Immature natural killer cell (primary cell): ENCODE results near the gene CTBS. TPM values are rescaled to one million over a fixed set of nuclear protein-coding genes. Genes with fewer than 3 reads are reported as not detected.
"Not testable (repeated sequence)": the region's sequence is repeated elsewhere in the genome, so short reads cannot be mapped to it uniquely, and the experiment has no call there.

ENCODE experiments used
- DNase-seq, 3 donors: peaks; one replicate each; pipeline ENCODE4 v3.0.0; 2022; ENCODE audit warnings: mixed read lengths in 1 of 3
- H3K27ac Mint-ChIP-seq, 6 donors: one replicate each; pipeline ENCODE4 v1.8.0; 2020; ENCODE audit warnings: mixed read lengths in 6 of 6, mild to moderate bottlenecking in 5 of 6, inconsistent platforms in 4 of 6, moderate library complexity in 3 of 6
- H3K27me3 Mint-ChIP-seq, 3 donors: one replicate each; pipeline ENCODE4 v1.8.0; 2020 to 2021; ENCODE audit warnings: low read depth in 3 of 3, mild to moderate bottlenecking in 3 of 3, mixed read lengths in 3 of 3, moderate library complexity in 3 of 3, inconsistent platforms in 1 of 3
- H3K36me3 Mint-ChIP-seq, 3 donors: one replicate each; pipeline ENCODE4 v1.8.0; 2020; ENCODE audit warnings: mixed read lengths in 3 of 3, inconsistent platforms in 2 of 3, mild to moderate bottlenecking in 2 of 3
- H3K4me1 Mint-ChIP-seq, 2 donors: one replicate each; pipeline ENCODE4 v1.8.0; 2020; ENCODE audit warnings: inconsistent platforms in 2 of 2, mild to moderate bottlenecking in 2 of 2, mixed read lengths in 2 of 2, moderate library complexity in 1 of 2
- H3K4me3 Mint-ChIP-seq, 5 donors: one replicate each; pipeline ENCODE4 v1.8.0; 2020; ENCODE audit warnings: mild to moderate bottlenecking in 5 of 5, mixed read lengths in 5 of 5, inconsistent platforms in 3 of 5, moderate library complexity in 3 of 5
- H3K9me3 Mint-ChIP-seq, 6 donors: one replicate each; pipeline ENCODE4 v1.8.0; 2020; ENCODE audit warnings: mild to moderate bottlenecking in 6 of 6, mixed read lengths in 6 of 6, inconsistent platforms in 4 of 6, moderate library complexity in 3 of 6
- polyA plus RNA-seq, 3 donors: library from polyadenylated mRNA; unstranded; fragments of 300-500 nt; fragmentation: Illumina TruSeq; gene quantifications; one replicate each; pipeline ENCODE4 v1.2.3, GENCODE V29; 2021

The CTBS gene
- polyA plus RNA-seq, 3 donors from 2014 or later, result 18.7 to 25.5 (median 20.2) TPM

DNA sequence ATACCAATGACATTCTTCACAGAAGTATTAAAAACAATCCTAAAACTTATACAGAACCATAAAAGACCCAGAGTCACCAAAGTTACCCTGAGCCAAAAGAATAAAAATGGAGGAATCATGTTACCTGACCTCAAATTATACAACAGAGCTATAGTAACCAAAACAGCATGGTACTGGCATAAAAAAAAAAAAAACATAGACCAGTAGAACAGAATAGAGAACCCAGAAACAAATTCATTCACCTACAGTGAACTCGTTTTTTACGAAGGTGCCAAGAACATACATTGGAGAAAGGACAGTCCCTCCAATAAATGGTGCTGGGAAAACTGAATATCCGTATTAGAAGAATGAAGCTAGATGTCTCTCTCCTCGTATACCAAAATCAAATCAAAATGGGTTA lies 65.2 kb downstream of the CTBS start:
- Mint-ChIP-seq H3K27ac (no peak overlapping the region), H3K27me3 (peaks cover 4 to 17% (median 15%) of the 10 kb centered on the region in 3 donors), H3K36me3 (peaks cover 0 to 3% (median 0%) of the 10 kb centered on the region in 3 donors), H3K9me3 (peaks cover 0 to 5% (median 0%) of the 10 kb centered on the region in 6 donors), H3K4me3 (no peak overlapping the region), H3K4me1 (peaks cover 23 to 37% of the 10 kb centered on the region in 2 donors)
- DNase-seq, result no peak

DNA sequence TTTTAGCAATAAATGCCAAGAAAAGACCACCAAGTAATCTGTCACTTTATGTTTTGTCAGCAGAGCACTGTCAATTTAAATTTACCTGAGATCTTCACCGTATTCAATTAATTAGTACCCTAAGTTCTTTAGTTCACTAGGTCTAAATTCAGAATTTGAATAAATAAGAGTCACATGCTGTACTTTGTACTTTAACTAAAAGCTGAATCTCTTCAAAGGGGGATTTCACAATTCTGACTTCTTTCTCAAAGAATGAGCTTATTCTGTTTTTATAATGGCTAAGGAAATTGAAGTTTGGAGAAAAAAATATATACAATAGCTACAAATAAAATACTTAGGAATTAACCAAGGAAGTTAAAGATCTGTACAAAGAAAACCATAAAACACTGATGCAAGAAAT lies 65.7 kb downstream of the CTBS start:
- peak overlapping the region in 1 of 6 donors; percentile 28 for H3K27ac Mint-ChIP-seq
- peak overlapping the region; percentile 8 to 55 (median 15) for H3K4me3 Mint-ChIP-seq
- peaks cover 0 to 5% (median 0%) of the 10 kb centered on the region in 6 donors for H3K9me3 Mint-ChIP-seq

DNA sequence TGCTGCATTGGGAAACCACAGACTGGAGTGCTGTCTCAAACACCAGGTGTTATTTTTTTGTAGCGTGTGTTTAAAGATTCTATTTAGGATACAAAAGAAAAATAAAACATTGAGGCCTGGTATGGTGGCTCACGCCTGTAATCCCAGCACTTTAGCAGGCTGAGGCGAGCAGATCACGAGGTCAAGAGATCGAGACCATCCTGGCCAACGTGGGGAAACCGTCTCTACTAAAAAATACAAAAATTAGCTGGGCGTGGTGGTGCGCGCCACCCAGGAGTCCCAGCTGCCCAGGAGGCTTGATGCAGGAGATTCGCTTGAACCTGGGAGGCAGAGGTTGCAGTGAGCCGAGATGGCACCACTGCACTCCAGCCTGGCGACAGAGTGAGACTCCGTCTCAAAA lies 66.4 kb downstream of the CTBS start:
- not testable (repeated sequence) for H3K36me3 Mint-ChIP-seq, DNase-seq, H3K9me3 Mint-ChIP-seq
- H3K4me1 Mint-ChIP-seq, result peaks cover 34 to 48% of the 10 kb centered on the region in 2 donors
- peak overlapping the region in 1 of 5 donors; percentile 17 for H3K4me3 Mint-ChIP-seq
- H3K27ac Mint-ChIP-seq, result peak overlapping the region in 1 of 6 donors; percentile 35
- H3K27me3 Mint-ChIP-seq, result peaks cover 3 to 17% (median 15%) of the 10 kb centered on the region in 3 donors

More for the DNA sequence above, 65.7 kb downstream of the CTBS start:
- H3K4me1 Mint-ChIP-seq, result peaks cover 28 to 42% of the 10 kb centered on the region in 2 donors
- H3K36me3 Mint-ChIP-seq, result peaks cover 0 to 3% (median 0%) of the 10 kb centered on the region in 3 donors
- H3K27me3 Mint-ChIP-seq, result peaks cover 3 to 17% (median 15%) of the 10 kb centered on the region in 3 donors
- no peak for DNase-seq

DNA sequence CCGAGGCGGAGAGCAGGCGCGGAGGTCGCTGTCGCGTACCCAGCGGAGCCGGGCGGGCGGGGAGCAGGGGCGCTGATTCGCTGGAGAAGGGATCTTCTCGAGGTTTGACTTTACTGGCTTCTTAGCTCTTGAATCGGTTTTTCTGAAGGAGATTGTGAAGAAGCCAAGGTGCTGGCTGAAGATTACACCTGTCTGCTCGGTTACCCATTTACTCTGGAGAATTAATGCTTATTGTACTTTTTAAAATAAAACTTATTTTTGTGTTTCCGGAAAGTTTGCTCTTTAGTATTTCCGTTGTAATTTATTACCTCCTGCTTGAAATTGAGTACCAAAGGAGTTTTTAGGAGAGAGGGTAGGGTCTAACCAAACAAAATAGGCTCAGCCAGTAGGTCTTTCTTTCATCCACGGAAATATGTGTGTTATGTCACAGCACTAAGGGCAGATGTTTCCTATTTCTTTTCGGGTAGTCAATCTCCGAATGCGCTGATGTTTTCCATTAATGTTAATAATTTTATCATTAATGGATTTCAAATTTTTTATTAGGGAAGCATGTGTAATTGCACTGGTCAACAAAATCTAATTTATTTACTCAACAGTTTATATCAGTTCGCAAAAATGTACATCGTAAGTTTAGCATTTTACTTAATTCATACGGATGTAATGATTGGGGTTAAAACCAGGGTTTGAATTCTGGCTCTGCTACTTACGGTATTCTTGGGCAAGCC lies 67.3 kb downstream of the CTBS start:
- DNase-seq, result no peak

DNA sequence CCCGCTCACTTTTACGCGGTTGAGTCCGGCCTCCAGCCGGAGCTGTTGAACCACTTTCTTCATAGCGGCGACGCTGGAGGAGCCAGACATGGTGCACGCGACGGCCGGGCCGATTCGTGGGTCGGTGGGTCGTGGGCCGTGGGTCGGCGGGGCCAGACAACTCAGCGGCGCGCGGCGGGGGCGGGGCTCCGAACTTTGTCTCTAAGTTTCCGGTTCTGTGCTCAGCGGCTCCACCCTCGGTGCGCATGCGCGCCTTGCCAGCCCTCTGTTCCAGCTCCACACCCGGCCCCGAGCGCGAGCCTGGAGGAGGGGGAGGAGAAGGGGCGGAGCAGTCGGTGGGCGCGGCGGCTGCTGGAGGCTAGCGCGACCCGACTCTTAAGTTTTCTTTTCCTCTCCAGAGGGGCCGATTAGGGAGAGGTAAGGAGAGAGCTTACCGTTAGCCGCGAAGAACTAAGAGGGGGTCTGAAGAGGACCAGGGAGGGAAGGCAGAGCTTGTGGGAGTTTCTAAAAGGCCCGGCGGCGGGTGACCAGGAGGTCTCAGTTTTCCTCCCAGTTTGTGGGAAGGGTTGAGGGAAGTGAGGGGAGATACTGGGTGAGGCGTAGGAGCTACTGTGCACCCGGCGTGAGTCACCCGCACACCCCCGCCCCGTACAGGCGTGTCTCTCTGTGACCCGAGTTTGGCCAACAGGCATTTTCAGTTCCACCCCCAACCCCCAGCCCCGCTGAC lies 68.1 kb downstream of the CTBS start, which contains the start of the genes GNG5 and SPATA1:
GNG5 (minus strand) TSS at position 580 of the 727 bp plus-strand sequence; CDS start at position 90, 490 bp downstream.
SPATA1 (plus strand) TSS at position 385 of the 727 bp plus-strand sequence. CDS start 9,974 bp downstream, outside the sequence.
- Mint-ChIP-seq H3K4me3 (peak within 1 kb of the TSS; percentile 95 to 100 (median 99)), H3K4me1 (peaks cover 44 to 57% of the 10 kb centered on the region in 2 donors)

More for the DNA sequence above, 67.3 kb downstream of the CTBS start:
- Mint-ChIP-seq H3K4me3 (peak overlapping the region; percentile 95 to 100 (median 99)), H3K36me3 (peaks cover 0 to 3% (median 0%) of the 10 kb centered on the region in 3 donors), H3K4me1 (peaks cover 37 to 50% of the 10 kb centered on the region in 2 donors), H3K27ac (peak overlapping the region; percentile 90 to 97 (median 95)), H3K9me3 (peaks cover 0 to 5% (median 0%) of the 10 kb centered on the region in 6 donors), H3K27me3 (peaks cover 3 to 17% (median 15%) of the 10 kb centered on the region in 3 donors)

DNA sequence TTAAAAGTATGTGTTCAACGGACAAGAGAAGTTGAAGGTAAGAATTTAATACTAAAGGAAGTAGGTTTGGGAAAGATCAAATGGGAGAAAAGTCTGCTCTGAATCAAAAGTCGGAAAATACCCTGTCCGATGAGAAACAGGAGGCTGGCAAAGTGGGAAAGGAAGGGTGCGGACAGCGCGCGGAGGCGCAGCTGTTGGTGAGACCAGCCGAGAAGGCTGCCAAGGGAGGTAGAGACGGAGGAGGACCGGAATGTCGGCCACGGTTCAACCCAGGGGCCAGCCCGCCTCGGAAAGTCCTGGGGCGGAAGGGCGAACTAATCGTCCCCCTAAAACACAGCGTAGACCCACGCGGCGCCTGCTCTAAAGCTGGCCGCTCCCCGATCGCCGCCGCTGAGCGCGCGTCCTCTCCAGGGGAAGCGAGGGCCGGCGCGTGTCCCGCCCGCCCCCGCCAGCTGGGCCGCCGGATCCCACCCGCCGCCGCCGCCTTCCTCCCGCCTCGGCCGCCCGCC lies 68.7 kb downstream of the CTBS start:
- Mint-ChIP-seq H3K9me3 (peaks cover 0 to 3% (median 0%) of the 10 kb centered on the region in 6 donors), H3K27ac (peak overlapping the region; percentile 90 to 99 (median 96)), H3K27me3 (peaks cover 3 to 19% (median 15%) of the 10 kb centered on the region in 3 donors), H3K4me3 (peak overlapping the region; percentile 95 to 100 (median 99)), H3K36me3 (peaks cover 0 to 6% (median 0%) of the 10 kb centered on the region in 3 donors), H3K4me1 (peaks cover 45 to 63% of the 10 kb centered on the region in 2 donors)
- DNase-seq, result no peak

More for the DNA sequence above, 68.1 kb downstream of the CTBS start, which contains the start of the genes GNG5 and SPATA1:
- H3K27ac Mint-ChIP-seq, result peak within 1 kb of the TSS; percentile 90 to 99 (median 97)
- peak; percentile 96 to 97 (median 96) for DNase-seq
- peaks cover 0 to 5% (median 0%) of the 10 kb centered on the region in 6 donors for H3K9me3 Mint-ChIP-seq
- H3K36me3 Mint-ChIP-seq, result peaks cover 0 to 6% (median 0%) of the 10 kb centered on the region in 3 donors
- peaks cover 3 to 19% (median 15%) of the 10 kb centered on the region in 3 donors for H3K27me3 Mint-ChIP-seq

DNA sequence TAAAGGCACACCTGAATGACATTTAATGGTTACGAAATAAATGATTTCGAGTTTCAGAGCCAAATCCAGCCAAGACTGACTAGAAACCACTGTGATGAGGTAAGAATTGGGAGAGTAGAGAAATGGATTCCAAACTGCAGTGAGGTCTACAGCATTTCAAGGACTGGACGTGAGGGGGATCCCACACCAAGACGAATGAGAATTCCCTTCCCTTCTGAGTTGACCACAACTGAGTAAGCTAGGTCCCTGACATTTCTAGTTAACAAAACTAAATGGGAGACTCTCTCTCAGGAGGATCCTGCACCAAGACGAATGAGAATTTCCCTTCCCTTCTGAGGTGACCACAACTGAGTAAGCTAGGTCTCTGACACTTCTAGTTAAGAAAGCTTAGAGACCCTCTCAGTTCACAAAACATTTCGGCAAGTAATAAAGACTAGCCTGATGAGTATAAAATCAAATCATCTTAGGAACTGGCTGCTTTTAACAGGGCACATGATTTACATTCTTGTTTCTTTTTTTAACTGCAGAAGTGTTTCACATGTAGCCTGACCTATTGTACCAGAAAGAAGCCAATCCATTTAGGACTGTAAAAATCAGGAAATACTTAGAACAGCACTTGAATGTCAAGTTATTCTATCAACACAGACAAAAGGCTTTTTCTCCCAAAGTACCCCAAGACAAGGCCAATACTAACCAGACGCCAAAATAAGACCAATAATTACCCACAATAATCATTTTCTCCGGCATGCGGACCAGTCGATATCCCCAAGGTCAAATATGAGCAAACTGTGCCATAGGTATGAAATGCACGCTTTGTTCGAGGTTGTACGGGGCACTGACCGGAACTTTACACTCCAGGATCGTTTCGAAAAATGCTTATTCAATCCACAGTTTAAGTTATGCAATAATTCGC lies 69.4 kb downstream of the CTBS start:
- peak overlapping the region; percentile 94 to 100 (median 99) for H3K4me3 Mint-ChIP-seq
- peaks cover 0 to 6% (median 0%) of the 10 kb centered on the region in 3 donors for H3K36me3 Mint-ChIP-seq
- peaks cover 3 to 19% (median 15%) of the 10 kb centered on the region in 3 donors for H3K27me3 Mint-ChIP-seq
- H3K4me1 Mint-ChIP-seq, result peaks cover 45 to 69% of the 10 kb centered on the region in 2 donors
- peak in 1 of 3 donors; percentile 6 for DNase-seq
- H3K27ac Mint-ChIP-seq, result peak overlapping the region; percentile 90 to 99 (median 96)
- H3K9me3 Mint-ChIP-seq, result peaks cover 0 to 1% (median 0%) of the 10 kb centered on the region in 6 donors

DNA sequence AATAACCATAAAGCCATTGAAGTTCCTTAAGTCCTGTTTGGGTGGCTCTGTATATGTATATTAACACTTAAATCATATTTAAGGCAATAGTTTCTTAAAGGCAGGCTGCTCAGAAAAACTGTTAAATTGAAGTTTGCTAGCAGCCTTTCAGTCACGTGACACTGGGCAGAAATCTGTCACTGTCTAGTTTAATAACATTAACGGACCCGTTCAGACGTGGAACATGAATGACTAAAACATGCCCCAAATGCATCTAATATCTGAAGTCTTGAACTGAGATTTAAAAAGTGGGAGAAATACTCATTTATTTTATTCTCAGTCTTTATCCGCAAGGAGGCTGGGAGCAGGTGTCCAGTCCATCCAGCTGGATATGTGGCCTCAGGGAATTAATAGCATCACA lies 71.3 kb downstream of the CTBS start:
- no peak overlapping the region for H3K27ac Mint-ChIP-seq
- no peak for DNase-seq
- peaks cover 0 to 1% (median 0%) of the 10 kb centered on the region in 6 donors for H3K9me3 Mint-ChIP-seq
- H3K36me3 Mint-ChIP-seq, result peaks cover 0 to 10% (median 5%) of the 10 kb centered on the region in 3 donors
- H3K4me1 Mint-ChIP-seq, result peaks cover 50 to 70% of the 10 kb centered on the region in 2 donors
- peaks cover 3 to 19% (median 15%) of the 10 kb centered on the region in 3 donors for H3K27me3 Mint-ChIP-seq
- H3K4me3 Mint-ChIP-seq, result no peak overlapping the region

Other genes starting within 250 kb of the CTBS start
- not detected for gene DNASE2B, start 176.0 kb downstream of the CTBS start, polyA plus RNA-seq
- 10 to 100 TPM; 50.7 to 88.5 (median 54.9) TPM for gene RPF1, start 95.2 kb downstream of the CTBS start, polyA plus RNA-seq
- gene SPATA1, start 68.1 kb downstream of the CTBS start, polyA plus RNA-seq, result under 1 TPM in 1 of 3 donors, not detected in 2; 0.21 TPM
- gene GNG5, start 67.9 kb downstream of the CTBS start, polyA plus RNA-seq, result 100 to 1,000 TPM; 245 to 324 (median 279) TPM
- gene SSX2IP, start 116.0 kb upstream of the CTBS start, polyA plus RNA-seq, result 10 to 100 TPM; 14.4 to 24.3 (median 20.2) TPM